A673 (cell line): ENCODE measurements around the gene CNKSR1.

Experiments
- CTCF ChIP-seq: fragments of 300-800, 200-600 bp; sonication (generic); conservative IDR thresholded peaks from 2 replicates; pipeline ENCODE4 v1.5.1; 2017; ENCODE audit warnings: low read depth, mild to moderate bottlenecking, antibody characterized with exemption, low read length, moderate library complexity, mixed read lengths
- EZH2 ChIP-seq: fragments of 200-600 bp; sonication (generic); IDR thresholded peaks from 2 replicates; pipeline ENCODE4 v1.6.1; 2017; ENCODE audit warnings: borderline replicate concordance, low read depth, mild to moderate bottlenecking, mixed read lengths, antibody characterized with exemption, low read length; ENCODE audit not compliant: poor library complexity, severe bottlenecking

- TF ChIP-seq CTCF, result no peak
- no peak for TF ChIP-seq EZH2
These were observed at the start of gene CNKSR1 for GRCh38 chr1:26177182-26177684.
